HEK293 (cell line): ENCODE measurements around the gene FER1L5.

Source experiments
- EGR2 ChIP-seq: fragments of 450-650 bp; formaldehyde crosslinking; IDR thresholded peaks from 2 replicates; pipeline ENCODE4 v1.5.1; 2016; ENCODE audit warnings: low read depth, missing biosample characterization, missing genetic modification characterization
- GLI4 ChIP-seq: fragments of 450-650 bp; formaldehyde crosslinking; IDR thresholded peaks from 2 replicates; pipeline ENCODE4 v1.5.1; 2016; ENCODE audit warnings: missing biosample characterization, missing genetic modification characterization
- HOXC10 ChIP-seq: sonication (generic); formaldehyde crosslinking; IDR thresholded peaks from 2 replicates; pipeline ENCODE4 v1.8.1; 2023; ENCODE audit warnings: mild to moderate bottlenecking, missing genetic modification reagents
- IKZF3 ChIP-seq: fragments of 450-650 bp; IDR thresholded peaks from 2 replicates; pipeline ENCODE4 v1.5.0; 2018; ENCODE audit warnings: missing biosample characterization, mild to moderate bottlenecking, missing genetic modification characterization, moderate library complexity
- KLF10 ChIP-seq: fragments of 450-650 bp; IDR thresholded peaks from 2 replicates; pipeline ENCODE4 v1.5.1; 2018; ENCODE audit warnings: missing biosample characterization, mild to moderate bottlenecking, missing genetic modification characterization
- OSR2 ChIP-seq: fragments of 450-650 bp; formaldehyde crosslinking; IDR thresholded peaks from 2 replicates; pipeline ENCODE4 v1.5.1; 2016; ENCODE audit warnings: missing biosample characterization, missing genetic modification characterization
- PRDM1 ChIP-seq: fragments of 450-650 bp; formaldehyde crosslinking; IDR thresholded peaks from 2 replicates; pipeline ENCODE4; 2016; ENCODE audit warnings: missing biosample characterization, missing genetic modification characterization
- SALL2 ChIP-seq: fragments of 450-650 bp; formaldehyde crosslinking; IDR thresholded peaks from 2 replicates; pipeline ENCODE4 v1.5.0; 2017; ENCODE audit warnings: missing biosample characterization, mild to moderate bottlenecking, missing genetic modification characterization, borderline replicate concordance
- ZBTB21 ChIP-seq: fragments of 450-650 bp; formaldehyde crosslinking; IDR thresholded peaks from 2 replicates; pipeline ENCODE4 v1.5.1; 2017; ENCODE audit warnings: missing biosample characterization, missing genetic modification characterization
- ZFP37 ChIP-seq: fragments of 450-650 bp; formaldehyde crosslinking; IDR thresholded peaks from 2 replicates; pipeline ENCODE4 v1.5.1; 2016; ENCODE audit warnings: missing biosample characterization, missing genetic modification characterization
- ZNF114 ChIP-seq: fragments of 450-650 bp; formaldehyde crosslinking; IDR thresholded peaks from 2 replicates; pipeline ENCODE4 v1.5.0; 2017; ENCODE audit warnings: missing biosample characterization, missing genetic modification characterization
- ZNF175 ChIP-seq: fragments of 450-650 bp; formaldehyde crosslinking; IDR thresholded peaks from 2 replicates; pipeline ENCODE4 v1.5.1; 2016; ENCODE audit warnings: missing biosample characterization, missing genetic modification characterization
- ZNF266 ChIP-seq: fragments of 450-650 bp; formaldehyde crosslinking; IDR thresholded peaks from 2 replicates; pipeline ENCODE4 v1.5.1; 2016; ENCODE audit warnings: missing biosample characterization, missing genetic modification characterization, low read depth
- ZNF354C ChIP-seq: fragments of 450-650 bp; formaldehyde crosslinking; IDR thresholded peaks from 2 replicates; pipeline ENCODE4 v1.5.1; 2016; ENCODE audit warnings: missing biosample characterization, missing genetic modification characterization, low read depth, borderline replicate concordance
- ZNF473 ChIP-seq: fragments of 450-650 bp; formaldehyde crosslinking; IDR thresholded peaks from 2 replicates; pipeline ENCODE4 v1.5.1; 2017; ENCODE audit warnings: missing biosample characterization, missing genetic modification characterization
- ZNF529 ChIP-seq: fragments of 450-650 bp; formaldehyde crosslinking; IDR thresholded peaks from 2 replicates; pipeline ENCODE4 v1.5.1; 2017; ENCODE audit warnings: missing genetic modification characterization, missing biosample characterization; ENCODE audit not compliant: insufficient replicate concordance
- ZNF544 ChIP-seq: fragments of 450-650 bp; formaldehyde crosslinking; IDR thresholded peaks from 2 replicates; pipeline ENCODE4 v1.5.0; 2017; ENCODE audit warnings: missing biosample characterization, missing genetic modification characterization
- ZNF623 ChIP-seq: fragments of 450-650 bp; formaldehyde crosslinking; IDR thresholded peaks from 2 replicates; pipeline ENCODE4 v1.5.1; 2016; ENCODE audit warnings: missing biosample characterization, missing genetic modification characterization
- ZNF629 ChIP-seq: fragments of 450-650 bp; formaldehyde crosslinking; IDR thresholded peaks from 2 replicates; pipeline ENCODE4 v1.5.1; 2017; ENCODE audit warnings: missing biosample characterization, missing genetic modification characterization
- ZNF658 ChIP-seq: fragments of 450-650 bp; formaldehyde crosslinking; IDR thresholded peaks from 2 replicates; pipeline ENCODE4; 2016; ENCODE audit warnings: missing biosample characterization, missing genetic modification characterization
- ZNF660 ChIP-seq: fragments of 450-650 bp; IDR thresholded peaks from 2 replicates; pipeline ENCODE4 v1.5.1; 2018; ENCODE audit warnings: missing biosample characterization, mild to moderate bottlenecking, missing genetic modification characterization
- ZNF664 ChIP-seq: fragments of 450-650 bp; formaldehyde crosslinking; IDR thresholded peaks from 2 replicates; pipeline ENCODE4 v1.5.1; 2016; ENCODE audit warnings: missing biosample characterization, missing genetic modification characterization
- ZNF843 ChIP-seq: fragments of 450-650 bp; formaldehyde crosslinking; IDR thresholded peaks from 2 replicates; pipeline ENCODE4 v1.5.1; 2016; ENCODE audit warnings: missing biosample characterization, missing genetic modification characterization
- TF ChIP-seq, protein P1 (sequence below): fragments of 450-650 bp; formaldehyde crosslinking; IDR thresholded peaks from 2 replicates; pipeline ENCODE4 v1.5.1; 2016; ENCODE audit warnings: missing biosample characterization, missing genetic modification characterization, low read depth
- TF ChIP-seq, protein P2 (sequence below): fragments of 450-650 bp; formaldehyde crosslinking; IDR thresholded peaks from 2 replicates; pipeline ENCODE4 v1.5.1; 2016; ENCODE audit warnings: missing biosample characterization, missing genetic modification characterization
- TF ChIP-seq, protein P3 (sequence below): fragments of 450-650 bp; formaldehyde crosslinking; IDR thresholded peaks from 2 replicates; pipeline ENCODE4 v1.5.1; 2016; ENCODE audit warnings: missing biosample characterization, missing genetic modification characterization
- TF ChIP-seq, protein P4 (sequence below): fragments of 450-650 bp; formaldehyde crosslinking; IDR thresholded peaks from 2 replicates; pipeline ENCODE4 v1.5.1; 2017; ENCODE audit warnings: missing biosample characterization, missing genetic modification characterization
- TF ChIP-seq, protein P5 (sequence below): fragments of 450-650 bp; formaldehyde crosslinking; IDR thresholded peaks from 2 replicates; pipeline ENCODE4 v1.5.0; 2017; ENCODE audit warnings: missing biosample characterization, missing genetic modification characterization, borderline replicate concordance
- TF ChIP-seq, protein P6 (sequence below): fragments of 450-650 bp; formaldehyde crosslinking; IDR thresholded peaks from 2 replicates; pipeline ENCODE4 v1.5.1; 2016; ENCODE audit warnings: missing biosample characterization, missing genetic modification characterization, borderline replicate concordance

FER1L5 gene

DNA sequence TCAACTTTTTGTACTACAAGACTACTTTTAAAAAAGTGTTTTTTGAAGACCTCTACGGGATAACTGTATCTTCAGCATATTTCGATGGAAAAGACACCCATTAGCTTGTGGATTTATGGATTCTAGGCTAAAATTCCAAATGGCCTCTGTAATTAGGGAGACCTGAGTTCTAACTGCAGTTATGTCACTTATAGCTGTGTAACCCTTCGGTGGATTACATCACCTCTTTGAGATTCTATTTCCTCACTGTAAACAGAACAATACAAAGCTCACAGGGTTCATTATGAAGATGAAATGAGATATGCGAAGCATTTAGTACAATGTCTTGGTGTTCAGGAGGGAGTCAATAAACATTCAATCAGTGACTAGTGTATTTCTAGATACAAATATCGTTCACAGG is 73.1 kb downstream of the FER1L5 start (continued):
- no peak for TF ChIP-seq ZNF354C
- TF ChIP-seq ZBTB21: peak; percentile 41; the same call in 1 of the 2 replicates
- no peak for TF ChIP-seq ZNF544
- TF ChIP-seq, protein P1, sequence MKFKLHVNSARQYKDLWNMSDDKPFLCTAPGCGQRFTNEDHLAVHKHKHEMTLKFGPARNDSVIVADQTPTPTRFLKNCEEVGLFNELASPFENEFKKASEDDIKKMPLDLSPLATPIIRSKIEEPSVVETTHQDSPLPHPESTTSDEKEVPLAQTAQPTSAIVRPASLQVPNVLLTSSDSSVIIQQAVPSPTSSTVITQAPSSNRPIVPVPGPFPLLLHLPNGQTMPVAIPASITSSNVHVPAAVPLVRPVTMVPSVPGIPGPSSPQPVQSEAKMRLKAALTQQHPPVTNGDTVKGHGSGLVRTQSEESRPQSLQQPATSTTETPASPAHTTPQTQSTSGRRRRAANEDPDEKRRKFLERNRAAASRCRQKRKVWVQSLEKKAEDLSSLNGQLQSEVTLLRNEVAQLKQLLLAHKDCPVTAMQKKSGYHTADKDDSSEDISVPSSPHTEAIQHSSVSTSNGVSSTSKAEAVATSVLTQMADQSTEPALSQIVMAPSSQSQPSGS (tag by site-specific recombination): peak; percentile 93
- no peak for TF ChIP-seq ZNF529
- TF ChIP-seq ZNF114: no peak
- peak; percentile 86 for TF ChIP-seq ZNF629 (tag by site-specific recombination)
- TF ChIP-seq ZNF175 (tag by site-specific recombination): no peak
- no peak for TF ChIP-seq ZNF473 (tag by site-specific recombination)
- TF ChIP-seq OSR2 (tag by site-specific recombination): peak; percentile 31; the same call in 1 of the 2 replicates
- TF ChIP-seq, protein P2, sequence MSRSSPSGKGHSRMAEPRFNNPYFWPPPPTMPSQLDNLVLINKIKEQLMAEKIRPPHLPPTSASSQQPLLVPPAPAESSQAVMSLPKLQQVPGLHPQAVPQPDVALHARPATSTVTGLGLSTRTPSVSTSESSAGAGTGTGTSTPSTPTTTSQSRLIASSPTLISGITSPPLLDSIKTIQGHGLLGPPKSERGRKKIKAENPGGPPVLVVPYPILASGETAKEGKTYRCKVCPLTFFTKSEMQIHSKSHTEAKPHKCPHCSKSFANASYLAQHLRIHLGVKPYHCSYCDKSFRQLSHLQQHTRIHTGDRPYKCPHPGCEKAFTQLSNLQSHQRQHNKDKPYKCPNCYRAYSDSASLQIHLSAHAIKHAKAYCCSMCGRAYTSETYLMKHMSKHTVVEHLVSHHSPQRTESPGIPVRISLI: no peak
- TF ChIP-seq, protein P3, sequence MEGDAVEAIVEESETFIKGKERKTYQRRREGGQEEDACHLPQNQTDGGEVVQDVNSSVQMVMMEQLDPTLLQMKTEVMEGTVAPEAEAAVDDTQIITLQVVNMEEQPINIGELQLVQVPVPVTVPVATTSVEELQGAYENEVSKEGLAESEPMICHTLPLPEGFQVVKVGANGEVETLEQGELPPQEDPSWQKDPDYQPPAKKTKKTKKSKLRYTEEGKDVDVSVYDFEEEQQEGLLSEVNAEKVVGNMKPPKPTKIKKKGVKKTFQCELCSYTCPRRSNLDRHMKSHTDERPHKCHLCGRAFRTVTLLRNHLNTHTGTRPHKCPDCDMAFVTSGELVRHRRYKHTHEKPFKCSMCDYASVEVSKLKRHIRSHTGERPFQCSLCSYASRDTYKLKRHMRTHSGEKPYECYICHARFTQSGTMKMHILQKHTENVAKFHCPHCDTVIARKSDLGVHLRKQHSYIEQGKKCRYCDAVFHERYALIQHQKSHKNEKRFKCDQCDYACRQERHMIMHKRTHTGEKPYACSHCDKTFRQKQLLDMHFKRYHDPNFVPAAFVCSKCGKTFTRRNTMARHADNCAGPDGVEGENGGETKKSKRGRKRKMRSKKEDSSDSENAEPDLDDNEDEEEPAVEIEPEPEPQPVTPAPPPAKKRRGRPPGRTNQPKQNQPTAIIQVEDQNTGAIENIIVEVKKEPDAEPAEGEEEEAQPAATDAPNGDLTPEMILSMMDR (tag by site-specific recombination): no peak
- TF ChIP-seq, protein P4, sequence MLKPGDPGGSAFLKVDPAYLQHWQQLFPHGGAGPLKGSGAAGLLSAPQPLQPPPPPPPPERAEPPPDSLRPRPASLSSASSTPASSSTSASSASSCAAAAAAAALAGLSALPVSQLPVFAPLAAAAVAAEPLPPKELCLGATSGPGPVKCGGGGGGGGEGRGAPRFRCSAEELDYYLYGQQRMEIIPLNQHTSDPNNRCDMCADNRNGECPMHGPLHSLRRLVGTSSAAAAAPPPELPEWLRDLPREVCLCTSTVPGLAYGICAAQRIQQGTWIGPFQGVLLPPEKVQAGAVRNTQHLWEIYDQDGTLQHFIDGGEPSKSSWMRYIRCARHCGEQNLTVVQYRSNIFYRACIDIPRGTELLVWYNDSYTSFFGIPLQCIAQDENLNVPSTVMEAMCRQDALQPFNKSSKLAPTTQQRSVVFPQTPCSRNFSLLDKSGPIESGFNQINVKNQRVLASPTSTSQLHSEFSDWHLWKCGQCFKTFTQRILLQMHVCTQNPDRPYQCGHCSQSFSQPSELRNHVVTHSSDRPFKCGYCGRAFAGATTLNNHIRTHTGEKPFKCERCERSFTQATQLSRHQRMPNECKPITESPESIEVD: peak; percentile 70
- no peak for TF ChIP-seq ZFP37 (tag by site-specific recombination)
- TF ChIP-seq, protein P5, sequence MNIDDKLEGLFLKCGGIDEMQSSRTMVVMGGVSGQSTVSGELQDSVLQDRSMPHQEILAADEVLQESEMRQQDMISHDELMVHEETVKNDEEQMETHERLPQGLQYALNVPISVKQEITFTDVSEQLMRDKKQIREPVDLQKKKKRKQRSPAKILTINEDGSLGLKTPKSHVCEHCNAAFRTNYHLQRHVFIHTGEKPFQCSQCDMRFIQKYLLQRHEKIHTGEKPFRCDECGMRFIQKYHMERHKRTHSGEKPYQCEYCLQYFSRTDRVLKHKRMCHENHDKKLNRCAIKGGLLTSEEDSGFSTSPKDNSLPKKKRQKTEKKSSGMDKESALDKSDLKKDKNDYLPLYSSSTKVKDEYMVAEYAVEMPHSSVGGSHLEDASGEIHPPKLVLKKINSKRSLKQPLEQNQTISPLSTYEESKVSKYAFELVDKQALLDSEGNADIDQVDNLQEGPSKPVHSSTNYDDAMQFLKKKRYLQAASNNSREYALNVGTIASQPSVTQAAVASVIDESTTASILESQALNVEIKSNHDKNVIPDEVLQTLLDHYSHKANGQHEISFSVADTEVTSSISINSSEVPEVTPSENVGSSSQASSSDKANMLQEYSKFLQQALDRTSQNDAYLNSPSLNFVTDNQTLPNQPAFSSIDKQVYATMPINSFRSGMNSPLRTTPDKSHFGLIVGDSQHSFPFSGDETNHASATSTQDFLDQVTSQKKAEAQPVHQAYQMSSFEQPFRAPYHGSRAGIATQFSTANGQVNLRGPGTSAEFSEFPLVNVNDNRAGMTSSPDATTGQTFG (tag by site-specific recombination): no peak
- TF ChIP-seq ZNF660 (tag by site-specific recombination): 0 out of 2 replicates have a peak, but pooled peaks have one; percentile 55
- no peak for TF ChIP-seq PRDM1
- TF ChIP-seq HOXC10: no peak
- TF ChIP-seq ZNF664 (tag by site-specific recombination): peak; percentile 39; the same call in 1 of the 2 replicates
- no peak for TF ChIP-seq ZNF266 (tag by site-specific recombination)
- no peak for TF ChIP-seq ZNF658 (tag by site-specific recombination)
- no peak for TF ChIP-seq SALL2 (tag by site-specific recombination)
- peak; percentile 93 for TF ChIP-seq IKZF3
- TF ChIP-seq ZNF843 (tag by site-specific recombination): peak; percentile 37; the same call in 1 of the 2 replicates
- no peak for TF ChIP-seq EGR2 (tag by site-specific recombination)
- TF ChIP-seq KLF10 (tag by site-specific recombination): 0 out of 2 replicates have a peak, but pooled peaks have one; percentile 39
- no peak for TF ChIP-seq ZNF623
- TF ChIP-seq, protein P6, sequence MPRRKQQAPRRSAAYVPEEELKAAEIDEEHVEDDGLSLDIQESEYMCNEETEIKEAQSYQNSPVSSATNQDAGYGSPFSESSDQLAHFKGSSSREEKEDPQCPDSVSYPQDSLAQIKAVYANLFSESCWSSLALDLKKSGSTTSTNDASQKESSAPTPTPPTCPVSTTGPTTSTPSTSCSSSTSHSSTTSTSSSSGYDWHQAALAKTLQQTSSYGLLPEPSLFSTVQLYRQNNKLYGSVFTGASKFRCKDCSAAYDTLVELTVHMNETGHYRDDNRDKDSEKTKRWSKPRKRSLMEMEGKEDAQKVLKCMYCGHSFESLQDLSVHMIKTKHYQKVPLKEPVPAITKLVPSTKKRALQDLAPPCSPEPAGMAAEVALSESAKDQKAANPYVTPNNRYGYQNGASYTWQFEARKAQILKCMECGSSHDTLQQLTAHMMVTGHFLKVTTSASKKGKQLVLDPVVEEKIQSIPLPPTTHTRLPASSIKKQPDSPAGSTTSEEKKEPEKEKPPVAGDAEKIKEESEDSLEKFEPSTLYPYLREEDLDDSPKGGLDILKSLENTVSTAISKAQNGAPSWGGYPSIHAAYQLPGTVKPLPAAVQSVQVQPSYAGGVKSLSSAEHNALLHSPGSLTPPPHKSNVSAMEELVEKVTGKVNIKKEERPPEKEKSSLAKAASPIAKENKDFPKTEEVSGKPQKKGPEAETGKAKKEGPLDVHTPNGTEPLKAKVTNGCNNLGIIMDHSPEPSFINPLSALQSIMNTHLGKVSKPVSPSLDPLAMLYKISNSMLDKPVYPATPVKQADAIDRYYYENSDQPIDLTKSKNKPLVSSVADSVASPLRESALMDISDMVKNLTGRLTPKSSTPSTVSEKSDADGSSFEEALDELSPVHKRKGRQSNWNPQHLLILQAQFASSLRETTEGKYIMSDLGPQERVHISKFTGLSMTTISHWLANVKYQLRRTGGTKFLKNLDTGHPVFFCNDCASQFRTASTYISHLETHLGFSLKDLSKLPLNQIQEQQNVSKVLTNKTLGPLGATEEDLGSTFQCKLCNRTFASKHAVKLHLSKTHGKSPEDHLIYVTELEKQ: peak; percentile 31; the same call in 1 of the 2 replicates
- TF ChIP-seq GLI4 (tag by site-specific recombination): no peak
